ENCODE measurements around the gene NR3C1. TPM values are rescaled to one million over a fixed set of nuclear protein-coding genes. Genes with fewer than 3 reads are reported as not detected.

NR3C1 gene
- total and polyA plus RNA-seq, 2 donors (not counting 1 experiment from before 2014, with no cell fraction given) = 17.6 to 218 TPM

- Histone ChIP-seq H3K27ac (ENCODE audit: low read length in 2 of 2) (no peak overlapping the region), H4K20me1 (ENCODE audit: control insufficient read depth, insufficient read depth, low read length, poor library complexity, severe bottlenecking) (no peaks in the 10 kb centered on the region), H3K79me2 (ENCODE audit: control insufficient read depth, insufficient read depth, low read length) (no peaks in the 10 kb centered on the region), H3K4me2 (replicated peaks; ENCODE audit: low read depth, low read length, poor library complexity, severe bottlenecking) (no peak overlapping the region), H3K9ac (ENCODE audit: low read length) (no peak overlapping the region), H3K9me3 (ENCODE audit: control extremely low read depth in 1 of 3, control insufficient read depth in 2 of 3, insufficient read depth in 1 of 3, low read length in 2 of 3) (peaks cover 0 to 6% (median 0%) of the 10 kb centered on the region in 3 donors), H3K4me1 (ENCODE audit: control insufficient read depth in 2 of 2, insufficient read depth in 2 of 2, low read length in 2 of 2) (no peaks in the 10 kb centered on the region), H3K27me3 (replicated peaks in 1 of 4; ENCODE audit: control extremely low read depth in 1 of 4, control insufficient read depth in 3 of 4, insufficient read depth in 4 of 4, low read length in 3 of 4) (no peaks in the 10 kb centered on the region), H3K4me3 (ENCODE audit: control extremely low read depth in 1 of 5, extremely low read depth in 1 of 5, insufficient read depth in 1 of 5, low read depth in 2 of 5, low read length in 4 of 5) (no peak overlapping the region), H3K36me3 (replicated peaks in 1 of 2; ENCODE audit: control extremely low read depth in 1 of 2, control insufficient read depth in 1 of 2, extremely low read depth in 1 of 2, insufficient read depth in 2 of 2, low read length in 1 of 2) (no peaks in the 10 kb centered on the region), H2AFZ (ENCODE audit: insufficient read depth, low read depth, low read length, poor library complexity, severe bottlenecking) (no peak overlapping the region)
- TF ChIP-seq EZH2 (IDR thresholded peaks at IDR 0.05; ENCODE audit: borderline replicate concordance, insufficient read depth, low read depth, low read length, poor library complexity, severe bottlenecking) = no peak
- no peak for TF ChIP-seq CTCF (IDR thresholded peaks at IDR 0.05)
- ATAC-seq (ENCODE audit: low read depth) (no peak), DNase-seq (no peak)
- H3K4me1 Mint-ChIP-seq = no peaks in the 10 kb centered on the region
- H3K27me3 Mint-ChIP-seq = no peaks in the 10 kb centered on the region
- no peak overlapping the region for H3K27ac Mint-ChIP-seq
- H3K9me3 Mint-ChIP-seq (ENCODE audit: insufficient read depth) = peaks cover 4% of the 10 kb centered on the region
- POLR2A ChIA-PET = no interaction called here
- no peak overlapping the region for H3K4me3 Mint-ChIP-seq
- intact Hi-C loops (cut with micrococcal nuclease) = no loop called here
- 95% methylated on average over 9 of the region's 11 CpGs for WGBS (ENCODE audit: insufficient coverage)
- CTCF ChIA-PET = no interaction called here
Measured at GRCh38 chr5:143245929-143246561, 157.4 kb downstream of the NR3C1 start.

GRCh38 chr5:143244990-143245389, 158.5 kb downstream of the NR3C1 start:
- ATAC-seq (ENCODE audit: low read depth) (no peak), DNase-seq (no peak)
- 100% methylated on average over 1 of the region's 2 CpGs for WGBS (ENCODE audit: insufficient coverage)
- H3K36me3 ChIP-seq (replicated peaks in 1 of 2; ENCODE audit: control extremely low read depth in 1 of 2, control insufficient read depth in 1 of 2, extremely low read depth in 1 of 2, insufficient read depth in 2 of 2, low read length in 1 of 2) = no peaks in the 10 kb centered on the region
- no peaks in the 10 kb centered on the region for H3K27me3 Mint-ChIP-seq
- H3K4me1 ChIP-seq (ENCODE audit: control insufficient read depth in 2 of 2, insufficient read depth in 2 of 2, low read length in 2 of 2) = no peaks in the 10 kb centered on the region
- TF ChIP-seq EZH2 (IDR thresholded peaks at IDR 0.05; ENCODE audit: borderline replicate concordance, insufficient read depth, low read depth, low read length, poor library complexity, severe bottlenecking) (no peak), CTCF (IDR thresholded peaks at IDR 0.05) (no peak)
- no peak overlapping the region for H3K27ac Mint-ChIP-seq
- ChIA-PET CTCF (no interaction called here), POLR2A (no interaction called here)
- no peak overlapping the region for H3K4me2 ChIP-seq (replicated peaks; ENCODE audit: low read depth, low read length, poor library complexity, severe bottlenecking)
- no peaks in the 10 kb centered on the region for H4K20me1 ChIP-seq (ENCODE audit: control insufficient read depth, insufficient read depth, low read length, poor library complexity, severe bottlenecking)
- no peak overlapping the region for H3K4me3 ChIP-seq (ENCODE audit: control extremely low read depth in 1 of 5, extremely low read depth in 1 of 5, insufficient read depth in 1 of 5, low read depth in 2 of 5, low read length in 4 of 5)
- H3K9ac ChIP-seq (ENCODE audit: low read length) = no peak overlapping the region
- no peaks in the 10 kb centered on the region for H3K4me1 Mint-ChIP-seq
- H3K27me3 ChIP-seq (replicated peaks in 1 of 4; ENCODE audit: control extremely low read depth in 1 of 4, control insufficient read depth in 3 of 4, insufficient read depth in 4 of 4, low read length in 3 of 4) = no peaks in the 10 kb centered on the region
- H3K27ac ChIP-seq (ENCODE audit: low read length in 2 of 2) = no peak overlapping the region
- peaks cover 4% of the 10 kb centered on the region for H3K9me3 Mint-ChIP-seq (ENCODE audit: insufficient read depth)
- no peaks in the 10 kb centered on the region for H3K79me2 ChIP-seq (ENCODE audit: control insufficient read depth, insufficient read depth, low read length)
- intact Hi-C loops (cut with micrococcal nuclease) = no loop called here
- H3K4me3 Mint-ChIP-seq = no peak overlapping the region
- peaks cover 0 to 6% (median 0%) of the 10 kb centered on the region in 3 donors for H3K9me3 ChIP-seq (ENCODE audit: control extremely low read depth in 1 of 3, control insufficient read depth in 2 of 3, insufficient read depth in 1 of 3, low read length in 2 of 3)
- H2AFZ ChIP-seq (ENCODE audit: insufficient read depth, low read depth, low read length, poor library complexity, severe bottlenecking) = no peak overlapping the region
